T-helper 1 cell treated with Interleukin-12 subunit alpha and Interleukin-12 subunit beta and Interleukin-4 antibody, amounts not matched to agents 30 μg/mL and 1 μg/mL, for 36 hours (primary cell): ENCODE measurements around the gene SNRPB2.

Experiments
- H3K27ac Mint-ChIP-seq: one replicate; pipeline ENCODE4 v1.8.0; 2021; ENCODE audit warnings: mild to moderate bottlenecking, mixed read lengths
- H3K27me3 Mint-ChIP-seq: one replicate; pipeline ENCODE4 v1.8.0; 2021; ENCODE audit warnings: low read depth, mixed read lengths
- H3K36me3 Mint-ChIP-seq: one replicate; pipeline ENCODE4 v1.8.0; 2021; ENCODE audit warnings: low read depth, mixed read lengths
- H3K4me1 Mint-ChIP-seq: one replicate; pipeline ENCODE4 v1.8.0; 2021; ENCODE audit warnings: low read depth, mixed read lengths
- H3K4me3 Mint-ChIP-seq: one replicate; pipeline ENCODE4 v1.8.0; 2021; ENCODE audit warnings: mild to moderate bottlenecking, moderate library complexity, mixed read lengths
- H3K9me3 Mint-ChIP-seq: one replicate; pipeline ENCODE4 v1.8.0; 2021; ENCODE audit warnings: mixed read lengths

Gene SNRPB2

DNA sequence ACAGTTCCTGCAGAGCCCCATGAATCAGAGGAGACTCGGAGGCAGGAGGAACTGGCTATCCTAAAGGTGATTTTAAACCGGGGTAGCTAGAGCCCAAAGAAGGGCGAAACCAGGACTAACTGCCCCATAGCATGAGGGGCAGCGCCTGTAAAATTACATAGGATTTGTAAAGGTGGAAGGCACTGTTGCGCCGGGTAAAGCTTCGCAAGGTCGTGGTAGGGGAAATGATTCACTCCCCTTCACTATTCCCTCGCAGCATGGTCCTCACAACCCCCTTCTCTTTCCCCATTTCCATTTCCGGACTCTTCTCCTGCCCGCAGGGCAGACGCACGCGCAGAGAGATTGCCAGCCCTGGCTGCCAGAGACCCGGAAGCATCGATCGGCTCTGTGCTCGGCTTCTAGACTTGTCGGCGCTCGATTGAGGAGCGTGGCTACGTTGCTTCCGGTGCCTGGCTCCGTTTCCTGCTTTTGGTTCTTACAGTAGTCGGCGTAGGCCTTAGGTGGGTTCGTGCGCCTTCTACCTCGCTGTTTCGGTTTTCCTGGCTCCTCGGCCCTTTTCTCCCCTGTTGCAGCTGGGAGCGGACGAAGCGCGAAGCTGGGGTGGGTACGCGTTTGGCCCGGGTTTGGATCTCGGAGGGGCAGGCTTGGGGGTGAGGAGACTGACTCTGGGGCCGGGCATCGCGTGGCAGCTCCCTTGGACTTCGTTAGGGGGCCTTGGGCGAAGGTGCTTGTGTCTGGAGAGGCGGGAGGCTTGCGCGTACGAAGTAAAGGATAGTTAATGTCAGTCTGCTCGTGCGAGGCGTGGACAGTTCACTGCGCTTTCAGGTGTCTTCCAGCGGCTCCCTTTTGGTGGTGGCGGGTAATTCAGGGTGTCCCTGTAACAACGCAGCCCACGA, at the start of gene SNRPB2:
Gene SNRPB2 (plus strand): TSS at position 462 of the 896 bp plus-strand sequence. CDS start 1,677 bp downstream, outside the sequence.
- Mint-ChIP-seq H3K27me3 (peaks cover 25% of the 10 kb centered on the region), H3K36me3 (peaks cover 37% of the 10 kb centered on the region), H3K9me3 (peaks cover 14% of the 10 kb centered on the region), H3K4me3 (peak within 1 kb of the TSS; percentile 98), H3K4me1 (peaks cover 41% of the 10 kb centered on the region), H3K27ac (peak within 1 kb of the TSS; percentile 99)

- H3K27me3 Mint-ChIP-seq = no peaks in the 10 kb centered on the region
- H3K4me3 Mint-ChIP-seq = no peak overlapping the region
- no peaks in the 10 kb centered on the region for H3K4me1 Mint-ChIP-seq
- H3K36me3 Mint-ChIP-seq = no peaks in the 10 kb centered on the region
- no peaks in the 10 kb centered on the region for H3K9me3 Mint-ChIP-seq
- H3K27ac Mint-ChIP-seq = no peak overlapping the region
Measured at GRCh38 chr20:16684416-16684815, 45.4 kb upstream of the SNRPB2 start.

GRCh38 chr20:16689906-16690305, 39.9 kb upstream of the SNRPB2 start:
- H3K36me3 Mint-ChIP-seq = no peaks in the 10 kb centered on the region
- no peaks in the 10 kb centered on the region for H3K4me1 Mint-ChIP-seq
- H3K27me3 Mint-ChIP-seq = peaks cover 3% of the 10 kb centered on the region
- H3K27ac Mint-ChIP-seq = no peak overlapping the region
- H3K9me3 Mint-ChIP-seq = no peaks in the 10 kb centered on the region
- no peak overlapping the region for H3K4me3 Mint-ChIP-seq

DNA sequence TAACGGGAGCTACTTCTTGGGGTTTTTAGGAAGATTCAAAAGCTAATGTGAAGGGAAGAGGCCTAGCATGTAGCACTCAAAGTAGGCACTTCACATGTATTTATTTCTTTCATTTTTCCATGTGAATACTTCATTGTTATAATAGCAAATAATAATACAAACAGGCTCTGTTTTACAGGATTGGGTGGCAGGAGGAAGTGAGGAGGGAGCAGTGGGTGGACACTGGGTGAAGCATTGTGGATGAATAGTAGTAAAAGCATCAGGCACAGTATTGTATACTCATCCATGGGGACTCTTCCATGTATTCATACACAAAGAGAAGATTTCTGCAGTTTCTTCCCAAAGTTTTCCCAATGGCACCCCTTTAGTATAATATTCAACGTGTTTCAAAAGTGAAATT, 38.4 kb upstream of the SNRPB2 start:
- Mint-ChIP-seq H3K36me3 (no peaks in the 10 kb centered on the region), H3K9me3 (no peaks in the 10 kb centered on the region), H3K4me3 (no peak overlapping the region), H3K4me1 (no peaks in the 10 kb centered on the region), H3K27me3 (peaks cover 11% of the 10 kb centered on the region), H3K27ac (no peak overlapping the region)

- Mint-ChIP-seq H3K9me3 (no peaks in the 10 kb centered on the region), H3K4me1 (no peaks in the 10 kb centered on the region), H3K36me3 (no peaks in the 10 kb centered on the region), H3K27me3 (peaks cover 11% of the 10 kb centered on the region), H3K27ac (no peak overlapping the region), H3K4me3 (no peak overlapping the region)
Measured at GRCh38 chr20:16692009-16692408, 37.8 kb upstream of the SNRPB2 start.

- Mint-ChIP-seq H3K27me3 (peaks cover 11% of the 10 kb centered on the region), H3K9me3 (no peaks in the 10 kb centered on the region), H3K27ac (no peak overlapping the region), H3K4me1 (no peaks in the 10 kb centered on the region), H3K4me3 (no peak overlapping the region), H3K36me3 (no peaks in the 10 kb centered on the region)
Measured at GRCh38 chr20:16692442-16692841, 37.4 kb upstream of the SNRPB2 start.

- no peaks in the 10 kb centered on the region for H3K36me3 Mint-ChIP-seq
- no peaks in the 10 kb centered on the region for H3K4me1 Mint-ChIP-seq
- peaks cover 11% of the 10 kb centered on the region for H3K27me3 Mint-ChIP-seq
- H3K4me3 Mint-ChIP-seq = no peak overlapping the region
- H3K27ac Mint-ChIP-seq = no peak overlapping the region
- no peaks in the 10 kb centered on the region for H3K9me3 Mint-ChIP-seq
Measured at GRCh38 chr20:16693278-16693677, 36.5 kb upstream of the SNRPB2 start.

- Mint-ChIP-seq H3K9me3 (no peaks in the 10 kb centered on the region), H3K27me3 (peaks cover 11% of the 10 kb centered on the region), H3K4me1 (no peaks in the 10 kb centered on the region), H3K4me3 (no peak overlapping the region), H3K36me3 (no peaks in the 10 kb centered on the region), H3K27ac (no peak overlapping the region)
Measured at GRCh38 chr20:16694161-16694560, 35.7 kb upstream of the SNRPB2 start.

DNA sequence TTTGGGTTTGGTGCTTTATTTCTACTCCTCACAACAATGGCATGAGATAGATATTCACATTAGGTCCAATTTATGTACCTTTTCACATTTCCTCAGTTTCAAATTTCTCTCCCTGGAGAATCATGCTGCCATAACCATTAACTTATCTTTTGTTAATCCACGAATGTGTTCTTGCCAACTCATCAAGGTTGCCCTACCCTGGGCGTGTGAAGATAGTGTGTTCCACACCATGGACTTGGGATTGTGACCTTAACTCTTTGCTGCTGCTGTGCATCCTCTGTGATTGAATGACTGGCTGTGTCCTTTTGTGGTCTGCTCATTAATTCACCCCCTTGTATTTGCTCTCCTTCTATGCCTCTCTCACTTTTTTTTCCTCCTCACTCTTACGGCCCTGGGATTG, 34.2 kb upstream of the SNRPB2 start:
- H3K9me3 Mint-ChIP-seq = no peaks in the 10 kb centered on the region
- no peaks in the 10 kb centered on the region for H3K4me1 Mint-ChIP-seq
- H3K27me3 Mint-ChIP-seq = peaks cover 11% of the 10 kb centered on the region
- no peaks in the 10 kb centered on the region for H3K36me3 Mint-ChIP-seq
- H3K27ac Mint-ChIP-seq = no peak overlapping the region
- H3K4me3 Mint-ChIP-seq = no peak overlapping the region

DNA sequence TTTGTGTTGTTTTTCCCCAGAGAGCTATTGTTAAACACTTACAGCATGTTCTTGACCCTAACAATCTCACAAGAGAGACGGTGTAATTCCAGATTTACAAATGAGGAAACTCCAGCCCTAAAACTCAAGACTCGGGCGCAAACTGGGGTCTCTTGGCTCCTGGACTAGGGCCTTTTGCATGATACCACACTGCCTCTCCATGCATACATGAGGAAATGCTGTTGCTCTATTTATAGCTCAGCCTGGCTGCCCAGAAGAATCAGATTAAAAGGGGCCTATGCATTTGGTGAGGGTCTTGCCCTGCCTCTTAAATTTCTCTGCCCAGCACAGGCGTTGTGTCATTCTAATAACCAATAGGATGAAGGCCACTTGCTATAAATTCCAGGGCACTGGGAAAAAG, 30.5 kb upstream of the SNRPB2 start:
- Mint-ChIP-seq H3K27ac (no peak overlapping the region), H3K27me3 (peaks cover 8% of the 10 kb centered on the region), H3K4me1 (no peaks in the 10 kb centered on the region), H3K9me3 (no peaks in the 10 kb centered on the region), H3K36me3 (no peaks in the 10 kb centered on the region), H3K4me3 (no peak overlapping the region)

DNA sequence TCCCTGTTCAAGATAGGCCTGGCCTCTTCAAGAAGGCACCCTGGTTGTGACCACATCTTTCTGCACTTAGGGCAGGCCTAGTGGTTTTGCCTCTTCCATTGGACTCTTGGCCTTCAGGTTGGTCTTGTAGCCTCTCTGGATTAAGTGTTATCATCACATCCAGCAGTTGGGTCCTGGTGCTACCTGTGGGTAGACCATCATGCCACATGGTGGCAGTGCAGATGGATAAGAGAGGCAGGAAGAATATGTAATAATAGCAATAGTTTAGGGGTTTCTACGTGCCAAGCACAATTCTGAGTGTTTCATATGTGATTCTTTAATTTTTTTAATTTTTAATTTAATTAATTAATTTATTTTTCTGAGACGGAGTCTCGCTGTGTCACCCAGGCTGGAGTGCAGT, 28.5 kb upstream of the SNRPB2 start:
- Mint-ChIP-seq H3K9me3 (peaks cover 6% of the 10 kb centered on the region), H3K36me3 (peaks cover 5% of the 10 kb centered on the region)

GRCh38 chr20:16703570-16703969, 26.3 kb upstream of the SNRPB2 start:
- Mint-ChIP-seq H3K36me3 (peaks cover 5% of the 10 kb centered on the region), H3K4me1 (peaks cover 10% of the 10 kb centered on the region), H3K9me3 (peaks cover 13% of the 10 kb centered on the region), H3K4me3 (no peak overlapping the region), H3K27me3 (peaks cover 23% of the 10 kb centered on the region), H3K27ac (no peak overlapping the region)

More for the DNA sequence above, 28.5 kb upstream of the SNRPB2 start:
- Mint-ChIP-seq H3K4me1 (no peaks in the 10 kb centered on the region), H3K4me3 (no peak overlapping the region), H3K27ac (no peak overlapping the region), H3K27me3 (peaks cover 7% of the 10 kb centered on the region)

- peaks cover 5% of the 10 kb centered on the region for H3K36me3 Mint-ChIP-seq
- H3K9me3 Mint-ChIP-seq = peaks cover 17% of the 10 kb centered on the region
- H3K27me3 Mint-ChIP-seq = peaks cover 49% of the 10 kb centered on the region
- no peak overlapping the region for H3K27ac Mint-ChIP-seq
- H3K4me3 Mint-ChIP-seq = no peak overlapping the region
- H3K4me1 Mint-ChIP-seq = peaks cover 21% of the 10 kb centered on the region
Measured at GRCh38 chr20:16707674-16708073, 22.2 kb upstream of the SNRPB2 start.

DNA sequence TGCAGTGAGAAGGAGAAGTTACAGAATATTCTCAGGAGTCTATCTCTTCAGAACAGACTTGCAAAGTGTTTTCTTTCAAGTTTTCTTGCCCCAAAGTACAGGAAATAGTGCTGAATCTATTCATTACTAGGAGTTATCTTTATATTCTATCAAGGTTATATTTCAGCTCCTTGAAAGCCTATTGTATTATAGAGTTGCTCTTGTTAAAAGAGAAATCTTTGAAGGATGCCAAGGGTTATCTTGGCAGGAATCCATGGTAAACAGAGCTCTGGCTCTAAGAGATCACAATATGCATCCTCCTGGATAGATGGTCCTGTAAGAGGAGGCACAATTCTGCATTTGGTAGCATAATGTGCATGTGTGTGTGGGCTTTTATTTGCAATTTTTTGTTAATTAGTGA, 21.2 kb upstream of the SNRPB2 start:
- peaks cover 17% of the 10 kb centered on the region for H3K9me3 Mint-ChIP-seq
- peaks cover 5% of the 10 kb centered on the region for H3K36me3 Mint-ChIP-seq
- no peak overlapping the region for H3K27ac Mint-ChIP-seq
- H3K4me1 Mint-ChIP-seq = peaks cover 21% of the 10 kb centered on the region
- peaks cover 52% of the 10 kb centered on the region for H3K27me3 Mint-ChIP-seq
- H3K4me3 Mint-ChIP-seq = no peak overlapping the region

DNA sequence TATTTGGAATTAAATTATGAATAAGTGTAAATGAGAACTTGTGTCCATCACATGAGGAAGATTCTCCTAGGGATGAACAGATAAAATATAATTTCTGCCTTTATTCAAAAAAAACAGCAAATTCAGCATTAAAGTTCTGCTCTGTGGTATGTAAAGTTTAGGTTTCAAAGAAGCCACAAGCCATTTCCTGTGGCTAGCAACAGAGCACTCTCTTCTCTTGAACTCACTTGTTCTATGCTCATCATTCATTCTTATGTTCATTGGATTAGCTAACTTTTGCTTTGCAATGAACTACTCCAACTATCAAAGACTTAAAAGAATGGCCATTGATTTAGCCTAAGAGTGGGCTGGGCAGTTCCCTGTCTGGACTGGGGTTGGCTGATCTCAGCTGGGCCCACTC, 20.8 kb upstream of the SNRPB2 start:
- peak overlapping the region; percentile 43 for H3K4me3 Mint-ChIP-seq
- peaks cover 17% of the 10 kb centered on the region for H3K9me3 Mint-ChIP-seq
- peaks cover 21% of the 10 kb centered on the region for H3K4me1 Mint-ChIP-seq
- peaks cover 54% of the 10 kb centered on the region for H3K27me3 Mint-ChIP-seq
- H3K36me3 Mint-ChIP-seq = peaks cover 5% of the 10 kb centered on the region
- peak overlapping the region; percentile 22 for H3K27ac Mint-ChIP-seq
